GM19395 (cell line): ENCODE data around the gene CST4.
"Not testable (repeated sequence)": the region's sequence is repeated elsewhere in the genome, so short reads cannot be mapped to it uniquely, and the experiment has no call there.

Source experiments
- ATAC-seq: cut with Tn5 transposase; IDR thresholded peaks from one replicate; pipeline ENCODE4 v1.9.1; 2021; ENCODE audit warnings: mild to moderate bottlenecking, moderate library complexity; ENCODE audit not compliant: unreplicated experiment

CST4 gene

GRCh38 chr20:23663180-23663579 is 25.7 kb downstream of the CST4 start:
- ATAC-seq: no peak

GRCh38 chr20:23662276-23662870 is 26.5 kb downstream of the CST4 start:
- no peak for ATAC-seq

- ATAC-seq: no peak
Measured at GRCh38 chr20:23661002-23661429, 27.8 kb downstream of the CST4 start.

GRCh38 chr20:23659989-23660837 is 28.6 kb downstream of the CST4 start:
- no peak for ATAC-seq

- ATAC-seq: not testable (repeated sequence)
Measured at GRCh38 chr20:23659610-23659988, 29.2 kb downstream of the CST4 start.

- no peak for ATAC-seq
Measured at GRCh38 chr20:23658989-23659609, 29.7 kb downstream of the CST4 start.

GRCh38 chr20:23658336-23658735 is 30.5 kb downstream of the CST4 start:
- ATAC-seq: no peak

GRCh38 chr20:23657202-23657601 is 31.6 kb downstream of the CST4 start:
- ATAC-seq: no peak

GRCh38 chr20:23656372-23656771 is 32.5 kb downstream of the CST4 start:
- no peak for ATAC-seq

- no peak for ATAC-seq
Measured at GRCh38 chr20:23655491-23656211, 33.2 kb downstream of the CST4 start.

GRCh38 chr20:23654717-23655116 is 34.1 kb downstream of the CST4 start:
- ATAC-seq: no peak

- ATAC-seq: no peak
Measured at GRCh38 chr20:23654000-23654399, 34.8 kb downstream of the CST4 start.

GRCh38 chr20:23653400-23653938 is 35.4 kb downstream of the CST4 start:
- ATAC-seq: no peak

- no peak for ATAC-seq
Measured at GRCh38 chr20:23652926-23653325, 35.9 kb downstream of the CST4 start.

GRCh38 chr20:23652371-23652770 is 36.5 kb downstream of the CST4 start:
- no peak for ATAC-seq

GRCh38 chr20:23651117-23651516 is 37.7 kb downstream of the CST4 start:
- ATAC-seq: no peak

- ATAC-seq: no peak
Measured at GRCh38 chr20:23649830-23650417, 38.9 kb downstream of the CST4 start.

- ATAC-seq: no peak
Measured at GRCh38 chr20:23649242-23649641, 39.6 kb downstream of the CST4 start.

GRCh38 chr20:23647346-23647745 is 41.5 kb downstream of the CST4 start:
- ATAC-seq: no peak

- no peak for ATAC-seq
Measured at GRCh38 chr20:23646106-23646873, 42.5 kb downstream of the CST4 start.
